Right cardiac atrium (tissue), 5 donors: ENCODE measurements around the gene RASGRP2. TPM values are rescaled to one million over a fixed set of nuclear protein-coding genes. Genes with fewer than 3 reads are reported as not detected.

Experiments used
- ATAC-seq, 2 donors: fragments of 200-7000 bp; cut with Tn5 transposase; one replicate each; pipeline versions ENCODE4 v1.8.0 to v1.9.1; 2020; ENCODE audit warnings: moderate library complexity in 2 of 2, mild to moderate bottlenecking in 1 of 2
- DNase-seq, 3 donors: peaks; one replicate each; pipeline ENCODE4 v3.0.0-alpha.2; 2020
- H3K27ac ChIP-seq: one replicate; pipeline ENCODE4 v1.5.1; 2013; ENCODE audit warnings: mild to moderate bottlenecking, low read length, control low read depth, moderate library complexity
- H3K27me3 ChIP-seq: one replicate; pipeline ENCODE4 v1.6.1; 2013; ENCODE audit not compliant: control insufficient read depth, insufficient read depth
- H3K4me1 ChIP-seq: one replicate; pipeline ENCODE4 v1.6.1; 2013; ENCODE audit warnings: low read length; ENCODE audit not compliant: control insufficient read depth, insufficient read depth
- H3K4me3 ChIP-seq: one replicate; pipeline ENCODE4 v1.5.1; 2013; ENCODE audit warnings: low read length, control low read depth
- H3K9me3 ChIP-seq: one replicate; pipeline ENCODE4 v1.6.1; 2013; ENCODE audit warnings: low read length; ENCODE audit not compliant: control insufficient read depth
- WGBS: extraction: QIAGEN DNeasy Blood & Tissue Kit; methylation state at CpG from one replicate; pipeline ENCODE4 v1.1.7; 2013; 5-methylcytosine and 5-hydroxymethylcytosine counted together
- intact Hi-C, 4 donors: fragments of 100-400 bp; cut with DNase I; formaldehyde crosslinking; loops; one replicate each; pipeline versions ENCODE4 v1.11.0 to v1.14.0; 2022 to 2023
- polyA plus RNA-seq: library from polyadenylated mRNA; stranded (reverse); fragments of 200-250 nt; gene quantifications from one replicate; pipeline ENCODE4 v1.2.3, GENCODE V29; 2013
- total RNA-seq, 4 donors: library from RNA; stranded (reverse); fragmentation: NEBNext Ultra II Directional; extraction: Animal tissue kit (Norgen Biotek cat#: 25700); gene quantifications; one replicate each; pipeline ENCODE4 v1.2.1, GENCODE V29; 2021
- donor health status: healthy with polysubstance abuse.
- donor health status: DM: no; HTN: yes; CAD: no.
- donor health status: DM: no; HTN: no; CAD: no.
- donor health status: DM: no; HTN: yes; CAD: no; lungs with severe emphysema.
- donor health status: DM: yes; HTN: yes; CAD: no.

RASGRP2 gene
- total and polyA plus RNA-seq, 5 donors, result 25.5 to 69.6 (median 35.2) TPM

GRCh38 chr11:64784813-64785581 lies 41.1 kb upstream of the RASGRP2 start:
- ATAC-seq (no peak), DNase-seq (peak in 1 of 3 donors; percentile 2)
- intact Hi-C loops, result loop anchor here in 1 of 4 donors (10.0 kb wide), 1 partner anchor 330 kb away; the partner anchor contains the start of genes TM7SF2 and ZNHIT2
- H3K4me1 ChIP-seq, result no peaks in the 10 kb centered on the region
- no peaks in the 10 kb centered on the region for H3K27me3 ChIP-seq
- WGBS, result 90% methylated on average over 12 of the region's 12 CpGs
- H3K27ac ChIP-seq, result no peak overlapping the region
- no peak overlapping the region for H3K4me3 ChIP-seq
- no peaks in the 10 kb centered on the region for H3K9me3 ChIP-seq

- Histone ChIP-seq H3K9me3 (no peaks in the 10 kb centered on the region), H3K4me1 (peaks cover 3% of the 10 kb centered on the region), H3K27me3 (no peaks in the 10 kb centered on the region), H3K4me3 (peak within 1 kb of the TSS; percentile 98), H3K27ac (peak within 1 kb of the TSS; percentile 99)
- ATAC-seq (peak; percentile 96 to 97), DNase-seq (peak; percentile 99)
- WGBS, result under 1% methylated on average over 80 of the region's 80 CpGs
- intact Hi-C loops, result no loop called here
These were observed 34.7 kb upstream of the RASGRP2 start, which contains the start of gene SF1 for GRCh38 chr11:64778473-64779298. TSS of gene SF1 (minus strand) at chr11:64778542. CDS start at chr11:64778392, 150 bp downstream.

- Histone ChIP-seq H3K9me3 (no peaks in the 10 kb centered on the region), H3K4me3 (peak overlapping the region; percentile 98), H3K27ac (peak overlapping the region; percentile 99), H3K4me1 (peaks cover 3% of the 10 kb centered on the region), H3K27me3 (no peaks in the 10 kb centered on the region)
- intact Hi-C loops, result no loop called here
- ATAC-seq (no peak), DNase-seq (no peak)
- WGBS, result under 1% methylated on average over 28 of the region's 28 CpGs
These were observed 34.2 kb upstream of the RASGRP2 start for GRCh38 chr11:64778223-64778472.

- peak overlapping the region; percentile 98 for H3K4me3 ChIP-seq
- peak; percentile 88 to 94 (median 94) for DNase-seq
- no peaks in the 10 kb centered on the region for H3K9me3 ChIP-seq
- WGBS, result under 1% methylated on average over 98 of the region's 98 CpGs
- peak; percentile 37 to 40 for ATAC-seq
- intact Hi-C loops, result no loop called here
- H3K27me3 ChIP-seq, result no peaks in the 10 kb centered on the region
- H3K4me1 ChIP-seq, result peaks cover 3% of the 10 kb centered on the region
- H3K27ac ChIP-seq, result peak overlapping the region; percentile 99
These were observed 33.7 kb upstream of the RASGRP2 start for GRCh38 chr11:64777449-64778222.

- peak in 2 of 3 donors; percentile 10 to 25 for DNase-seq
- Histone ChIP-seq H3K4me1 (peaks cover 3% of the 10 kb centered on the region), H3K27ac (no peak overlapping the region), H3K4me3 (peak overlapping the region; percentile 98), H3K9me3 (no peaks in the 10 kb centered on the region), H3K27me3 (no peaks in the 10 kb centered on the region)
- no peak for ATAC-seq
- intact Hi-C loops, result no loop called here
- WGBS, result 11% methylated on average over 3 of the region's 3 CpGs
These were observed 32.9 kb upstream of the RASGRP2 start for GRCh38 chr11:64776875-64777274.

- ATAC-seq (no peak), DNase-seq (no peak)
- 52% methylated on average over 6 of the region's 6 CpGs for WGBS
- Histone ChIP-seq H3K27me3 (no peaks in the 10 kb centered on the region), H3K27ac (no peak overlapping the region), H3K4me3 (peak overlapping the region; percentile 98), H3K9me3 (no peaks in the 10 kb centered on the region), H3K4me1 (peaks cover 3% of the 10 kb centered on the region)
- intact Hi-C loops, result no loop called here
These were observed 32.5 kb upstream of the RASGRP2 start for GRCh38 chr11:64776425-64776824.

GRCh38 chr11:64774144-64774543 lies 30.2 kb upstream of the RASGRP2 start:
- no peaks in the 10 kb centered on the region for H3K9me3 ChIP-seq
- no peak for DNase-seq
- intact Hi-C loops, result no loop called here

GRCh38 chr11:64772303-64773018 lies 28.5 kb upstream of the RASGRP2 start:
- intact Hi-C loops, result no loop called here

More at GRCh38 chr11:64774144-64774543, 30.2 kb upstream of the RASGRP2 start:
- H3K4me3 ChIP-seq, result no peak overlapping the region
- peaks cover 3% of the 10 kb centered on the region for H3K4me1 ChIP-seq
- ATAC-seq, result no peak
- 65% methylated on average over 5 of the region's 5 CpGs for WGBS
- H3K27ac ChIP-seq, result no peak overlapping the region
- no peaks in the 10 kb centered on the region for H3K27me3 ChIP-seq

GRCh38 chr11:64771861-64772260 lies 27.9 kb upstream of the RASGRP2 start:
- Histone ChIP-seq H3K4me1 (peaks cover 3% of the 10 kb centered on the region), H3K27me3 (no peaks in the 10 kb centered on the region), H3K27ac (no peak overlapping the region), H3K4me3 (no peak overlapping the region), H3K9me3 (no peaks in the 10 kb centered on the region)
- intact Hi-C loops, result no loop called here
- ATAC-seq (no peak), DNase-seq (no peak)
- WGBS, result 72% methylated on average over 2 of the region's 2 CpGs

More at GRCh38 chr11:64772303-64773018, 28.5 kb upstream of the RASGRP2 start:
- Histone ChIP-seq H3K4me3 (no peak overlapping the region), H3K27ac (no peak overlapping the region), H3K9me3 (no peaks in the 10 kb centered on the region), H3K4me1 (peaks cover 3% of the 10 kb centered on the region), H3K27me3 (no peaks in the 10 kb centered on the region)
- 54% methylated on average over 3 of the region's 3 CpGs for WGBS
- DNase-seq, result no peak
- ATAC-seq, result no peak

GRCh38 chr11:64770120-64770519 lies 26.2 kb upstream of the RASGRP2 start:
- WGBS, result 90% methylated on average over 12 of the region's 12 CpGs
- Histone ChIP-seq H3K4me1 (no peaks in the 10 kb centered on the region), H3K27me3 (no peaks in the 10 kb centered on the region), H3K4me3 (no peak overlapping the region), H3K27ac (no peak overlapping the region), H3K9me3 (no peaks in the 10 kb centered on the region)
- DNase-seq, result no peak
- no peak for ATAC-seq
- intact Hi-C loops, result no loop called here
